Measurements from ENCODE around the gene ZNF532. TPM values are rescaled to one million over a fixed set of nuclear protein-coding genes. Genes with fewer than 3 reads are reported as not detected.
A peak's percentile ranks its signal among the peaks of the same experiment; 100 is the strongest.

The ZNF532 gene
- total and polyA plus RNA-seq, 2 donors (not counting 3 experiments of a cell fraction or from before 2014, with no cell fraction given) = 42.3 to 70.1 TPM

DNA sequence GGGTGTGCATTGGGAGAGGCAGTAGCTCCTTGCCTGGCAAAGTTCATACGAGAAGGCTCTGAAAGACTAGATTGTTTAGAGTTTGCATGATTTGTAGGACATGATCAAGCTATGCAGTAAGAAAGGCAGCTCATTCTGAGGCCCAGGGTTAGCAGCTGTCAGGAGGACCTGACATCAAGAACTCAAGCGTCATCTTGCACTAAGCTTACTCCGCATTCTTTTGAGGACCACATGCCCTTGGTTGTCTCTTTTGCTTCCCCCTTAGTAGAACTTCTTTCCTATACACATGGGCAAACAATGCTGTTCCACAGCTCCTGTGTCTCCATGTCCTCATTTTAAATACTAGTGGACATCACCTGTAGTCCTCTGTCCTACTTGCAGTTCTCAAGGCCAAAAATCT is 14.0 kb downstream of the ZNF532 start:
- H3K4me2 ChIP-seq (ENCODE audit: insufficient read depth, low read length) = no peak overlapping the region
- H3K4me3 ChIP-seq (replicated peaks in 1 of 3; ENCODE audit: insufficient read depth in 1 of 3, low read depth in 1 of 3, low read length in 3 of 3) = no peak overlapping the region
- no peak overlapping the region for H3K27ac ChIP-seq (ENCODE audit: insufficient read depth, low read depth, low read length)
- intact Hi-C loops (cut with micrococcal nuclease) = no loop called here
- H2AFZ ChIP-seq (ENCODE audit: low read depth, low read length) = no peak overlapping the region
- BruUV-seq (replicated peaks) = no TSS peak
- no peak for TF ChIP-seq JUN (IDR thresholded peaks at IDR 0.05; ENCODE audit: borderline replicate concordance, insufficient read depth, insufficient read length, low read depth)
- no peak for TF ChIP-seq FOS (IDR thresholded peaks at IDR 0.05; ENCODE audit: borderline replicate concordance, insufficient read depth, low read length)
- no peak for TF ChIP-seq POLR2AphosphoS5 (IDR thresholded peaks at IDR 0.05; ENCODE audit: insufficient read depth, low read depth, low read length)
- TF ChIP-seq CTCF (IDR thresholded peaks at IDR 0.05; ENCODE audit: extremely low read depth in 1 of 2, insufficient read depth in 1 of 2, low read depth in 1 of 2, low read length in 2 of 2) = no peak
- no peak for TF ChIP-seq MAX (IDR thresholded peaks at IDR 0.05; ENCODE audit: insufficient read depth, insufficient read length)
- TF ChIP-seq POLR2A (IDR thresholded peaks at IDR 0.05; ENCODE audit: low read depth, low read length) = no peak
- no peak for TF ChIP-seq EZH2 (IDR thresholded peaks at IDR 0.05; ENCODE audit: borderline replicate concordance, low read depth, low read length, severe bottlenecking)
- TF ChIP-seq MYC (IDR thresholded peaks at IDR 0.05; ENCODE audit: low read depth, low read length) = no peak
- no peak for TF ChIP-seq GATA2 (IDR thresholded peaks at IDR 0.05; ENCODE audit: insufficient read depth, insufficient read length, low read depth, low read length)
- no peaks in the 10 kb centered on the region for H3K79me2 ChIP-seq (ENCODE audit: control insufficient read depth, insufficient read depth, low read length)
- FAIRE-seq = peak; percentile 24
- dilution Hi-C loops (cut with MboI; ENCODE audit: extremely low pct_ligation_motif_present, low sequenced_read_pairs) = no loop called here
- no peak overlapping the region for H3K9ac ChIP-seq (replicated peaks; ENCODE audit: extremely low read depth, insufficient read depth, low read length)
- POLR2A ChIA-PET = no interaction called here
- H3K36me3 ChIP-seq (ENCODE audit: control insufficient read depth in 2 of 2, extremely low read depth in 1 of 2, insufficient read depth in 2 of 2, low read length in 2 of 2) = peaks cover 3 to 5% of the 10 kb centered on the region in 2 experiments
- H3K27me3 ChIP-seq (ENCODE audit: control insufficient read depth in 2 of 2, insufficient read depth in 2 of 2, low read length in 2 of 2) = no peaks in the 10 kb centered on the region
- DNase-seq (ENCODE audit: low read depth, low spot score) = no peak
- H3K4me1 ChIP-seq (ENCODE audit: control insufficient read depth, extremely low read depth, insufficient read depth, low read length) = no peaks in the 10 kb centered on the region
- H3K9me3 ChIP-seq (replicated peaks; ENCODE audit: control insufficient read depth, insufficient read depth, low read length) = no peaks in the 10 kb centered on the region
- CTCF ChIA-PET = interaction anchor here (1.1 to 1.3 kb wide), 3 partner anchors 12 to 50 kb away, joined by 3 to 4 read pairs (median 3); no protein-coding TSS in a partner anchor
- H3K9me1 ChIP-seq (replicated peaks; ENCODE audit: control insufficient read depth, extremely low read depth, insufficient read depth, low read length) = no peaks in the 10 kb centered on the region
- peaks cover 3% of the 10 kb centered on the region for H4K20me1 ChIP-seq (replicated peaks; ENCODE audit: control insufficient read depth, extremely low read depth, insufficient read depth, low read length)
